Epidermal melanocyte (primary cell): ENCODE results near the gene EIF2AK2.
A peak's percentile ranks its signal among the peaks of the same experiment; 100 is the strongest.
"Not testable (repeated sequence)": the region's sequence is repeated elsewhere in the genome, so short reads cannot be mapped to it uniquely, and the experiment has no call there.

Source experiments
- DNase-seq: peaks from one replicate; pipeline ENCODE4 v3.0.0; 2011; ENCODE audit warnings: low spot score; ENCODE audit not compliant: insufficient read length

EIF2AK2 gene

DNA sequence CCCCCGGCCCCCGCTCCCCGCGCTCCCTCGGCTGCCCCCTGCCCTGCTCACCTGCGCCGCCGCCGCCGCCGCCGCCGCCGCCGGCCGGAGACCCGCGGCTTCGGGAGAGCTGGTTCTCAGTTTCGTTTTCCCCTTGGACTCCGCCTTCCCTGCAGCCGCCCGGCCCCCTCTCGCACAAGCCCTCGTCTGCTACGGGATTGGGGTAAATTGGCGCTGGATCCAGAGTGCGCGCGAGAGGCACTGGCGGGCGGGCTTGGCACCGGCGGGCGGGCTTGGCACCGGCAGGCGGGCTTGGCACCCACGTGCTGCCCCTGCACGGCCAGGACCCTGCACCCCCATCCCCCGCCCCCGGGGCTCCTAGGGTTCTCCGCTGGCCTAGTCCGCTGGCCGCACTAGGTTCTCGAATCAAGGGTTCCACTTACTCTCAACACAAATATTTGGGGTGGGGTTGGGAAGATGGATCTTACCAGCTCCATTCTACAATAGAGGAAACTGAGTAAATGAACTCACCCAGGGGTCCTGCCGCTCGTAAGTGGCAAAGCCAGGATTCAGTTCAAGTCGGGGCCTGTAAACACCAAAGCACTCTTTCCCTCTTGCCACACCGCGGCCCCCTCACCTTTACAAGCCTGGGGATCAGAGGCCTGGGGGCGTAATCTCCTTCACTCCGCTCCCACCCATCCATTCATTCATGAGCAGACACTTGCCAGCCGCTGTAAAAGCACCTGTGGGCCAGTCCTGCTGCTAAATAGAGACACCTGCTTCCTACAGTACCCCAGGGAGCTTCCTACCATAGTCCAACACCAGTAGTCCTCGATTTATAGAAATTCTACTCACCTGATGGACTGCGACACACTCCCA lies at the start of gene EIF2AK2:
TSS of gene EIF2AK2 (minus strand) at position 124 of the 858 bp plus-strand sequence. CDS start 9,174 bp downstream, outside the sequence.
- peak; percentile 95 for DNase-seq

DNA sequence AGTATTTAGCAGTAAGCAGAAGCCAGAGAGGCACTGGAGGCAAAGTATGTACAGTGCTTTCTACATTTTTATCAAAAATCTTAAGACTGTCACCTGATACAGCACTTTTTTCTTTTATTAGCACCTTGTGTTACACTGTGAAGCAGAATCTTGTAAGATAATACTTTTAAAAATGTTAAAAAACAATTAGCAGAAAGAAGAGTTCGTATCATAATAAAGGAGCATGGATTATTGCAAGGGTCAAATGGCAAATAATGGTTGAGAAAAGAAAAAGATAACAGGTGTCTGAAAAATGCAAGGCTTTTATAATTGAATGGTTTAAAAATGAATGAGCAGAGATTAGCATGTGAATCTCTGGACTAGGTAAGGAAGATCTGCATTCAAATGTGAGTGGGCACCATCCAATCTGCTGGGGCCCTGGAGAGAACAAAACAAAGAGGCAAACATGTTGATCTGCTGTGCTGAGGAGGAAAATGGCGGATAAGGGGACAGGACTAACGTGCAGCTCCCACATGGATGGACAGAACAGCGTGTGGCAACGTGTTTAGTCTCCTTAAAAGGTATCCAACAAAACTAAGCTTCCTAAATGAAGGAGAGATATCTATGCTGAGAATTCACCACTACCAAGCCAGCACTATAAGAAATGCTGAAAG lies 49.0 kb upstream of the EIF2AK2 start:
- no peak for DNase-seq

DNA sequence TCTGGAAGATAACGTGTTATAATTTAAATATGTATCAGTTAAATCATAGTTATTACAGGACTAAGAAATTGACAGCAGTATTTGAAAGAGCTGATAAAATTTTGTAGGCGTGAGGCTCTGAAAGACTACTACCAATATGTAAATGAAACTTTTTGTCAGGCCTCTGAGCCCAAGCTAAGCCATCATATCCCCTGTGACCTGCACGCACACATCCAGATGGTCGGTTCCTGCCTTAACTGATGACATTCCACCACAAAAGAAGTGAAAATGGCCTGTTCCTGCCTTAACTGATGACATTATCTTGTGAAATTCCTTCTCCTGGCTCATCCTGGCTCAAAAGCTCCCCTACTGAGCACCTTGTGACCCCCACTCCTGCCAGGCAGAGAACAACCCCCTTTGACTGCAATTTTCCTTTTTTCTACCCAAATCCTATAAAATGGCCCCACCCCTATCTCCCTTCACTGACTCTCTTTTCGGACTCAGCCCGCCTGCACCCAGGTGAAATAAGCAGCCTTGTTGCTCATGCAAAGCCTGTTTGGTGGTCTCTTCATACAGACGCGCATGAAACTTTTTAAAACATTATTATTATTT lies 48.4 kb upstream of the EIF2AK2 start:
- DNase-seq = not testable (repeated sequence)

DNA sequence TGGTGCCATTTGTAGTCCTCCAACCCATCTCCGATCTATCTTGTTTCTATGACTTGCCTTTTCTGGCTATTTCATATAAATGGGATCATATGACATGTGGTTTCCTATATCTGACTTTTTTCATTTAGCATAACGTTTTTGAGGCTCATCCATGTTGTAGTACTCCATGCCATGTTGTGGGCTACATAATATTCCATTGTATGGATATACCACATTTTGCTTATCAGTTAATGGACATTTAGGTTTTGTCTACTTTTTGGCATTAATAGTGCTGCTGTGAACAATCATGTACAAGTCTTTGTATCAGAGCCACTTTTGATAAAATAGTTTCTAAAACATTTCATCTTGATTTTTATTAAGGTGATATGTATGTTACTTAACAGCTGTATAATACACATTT lies 46.9 kb upstream of the EIF2AK2 start:
- no peak for DNase-seq

DNA sequence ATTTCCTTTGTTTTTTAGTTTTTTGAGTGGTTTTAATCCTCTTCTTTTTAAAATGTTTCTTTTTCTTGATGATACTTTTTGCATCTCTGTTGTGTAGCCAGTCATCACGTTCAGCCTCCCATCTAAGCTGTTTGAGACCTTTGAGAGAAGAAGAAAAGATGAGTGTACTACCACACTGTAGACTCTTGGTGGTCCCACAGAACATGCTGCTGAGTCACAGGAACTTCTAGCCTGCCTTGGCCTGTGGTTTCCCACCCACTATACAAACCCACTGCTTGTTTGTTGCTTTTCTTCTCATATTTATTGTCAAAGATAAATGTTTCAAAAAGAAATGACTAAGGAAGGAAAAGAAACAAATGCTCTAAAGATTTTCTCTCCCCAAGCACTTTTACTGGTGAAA lies 45.0 kb upstream of the EIF2AK2 start:
- DNase-seq = no peak

DNA sequence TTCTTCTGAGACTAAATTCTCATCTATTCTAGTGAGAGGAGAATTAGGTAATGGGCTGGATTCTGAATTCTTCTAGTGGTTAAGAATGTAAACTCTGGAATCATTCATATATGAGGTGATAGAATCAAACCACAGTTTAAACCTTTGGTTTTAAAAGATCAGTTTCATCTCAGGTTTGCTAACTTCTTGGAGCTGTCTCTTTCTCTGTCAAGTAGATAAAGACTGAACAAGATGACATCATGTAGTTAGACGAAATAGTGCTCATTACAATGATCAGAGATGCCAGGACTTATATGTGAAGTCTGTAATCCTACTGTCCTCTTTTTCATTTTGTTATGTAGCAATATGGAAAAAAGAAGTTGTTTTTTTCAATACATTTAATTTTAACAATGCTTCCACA lies 44.4 kb upstream of the EIF2AK2 start:
- no peak for DNase-seq

DNA sequence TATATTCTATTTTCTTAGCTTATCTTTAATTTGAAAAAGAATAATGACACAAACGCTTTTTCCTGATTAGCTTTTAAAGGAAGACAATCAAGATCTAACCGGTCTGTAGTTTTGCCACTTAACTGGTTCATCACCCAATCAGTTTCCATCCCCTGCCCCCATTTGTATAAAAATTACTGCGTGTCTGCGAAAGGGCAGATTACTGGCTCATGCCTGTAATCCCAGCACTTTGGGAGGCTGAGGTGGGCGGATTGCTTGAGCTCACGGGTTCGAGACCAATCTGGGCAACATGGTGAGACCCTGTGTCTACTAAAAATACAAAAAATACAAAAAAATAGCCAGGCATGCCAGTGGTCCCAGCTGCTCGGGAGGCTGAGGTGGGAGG lies 41.9 kb upstream of the EIF2AK2 start:
- no peak for DNase-seq

DNA sequence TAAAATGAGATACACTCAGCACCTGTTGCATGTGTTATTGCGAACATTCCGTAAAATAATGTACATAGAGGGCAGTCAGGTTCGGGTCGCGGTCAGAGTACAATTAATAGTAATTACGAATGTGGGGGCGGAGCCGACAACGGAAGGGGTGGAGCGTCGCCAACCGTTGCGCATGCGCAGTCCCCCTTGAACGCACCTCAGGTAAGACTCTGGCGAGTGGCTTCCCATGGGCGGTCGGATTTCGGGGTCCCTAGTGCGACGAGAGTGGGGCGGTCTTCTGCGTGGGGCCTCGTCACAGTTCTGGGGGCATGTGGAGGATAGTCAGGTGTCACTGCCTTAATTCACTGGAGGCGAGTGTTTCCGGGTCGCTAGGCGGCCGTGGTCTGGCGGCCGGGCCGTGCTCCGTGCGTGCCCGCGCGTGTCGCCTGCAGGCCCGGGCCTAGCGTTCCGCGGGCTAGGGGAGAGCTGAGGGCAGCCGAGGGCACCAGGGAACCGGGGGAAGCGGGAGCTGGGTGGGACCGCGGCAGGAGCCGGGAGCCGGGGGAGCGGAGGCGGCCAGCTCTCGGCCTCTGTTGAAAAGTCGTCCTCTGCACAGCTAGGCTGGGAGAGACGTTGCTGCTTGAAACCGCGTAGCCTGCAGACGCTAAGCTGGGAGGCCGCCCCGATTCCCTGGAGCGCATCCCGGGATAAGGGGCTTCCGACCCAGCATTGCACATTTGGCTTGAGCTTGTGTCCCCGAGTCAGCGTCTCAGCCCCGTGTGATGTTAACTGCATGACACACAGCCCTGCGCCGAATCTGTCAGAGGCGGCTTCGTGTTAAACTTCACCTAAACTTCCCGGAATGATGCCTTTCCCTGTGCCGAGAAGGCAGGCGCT lies 39.8 kb upstream of the EIF2AK2 start, which contains the start of gene CEBPZOS:
TSS of gene CEBPZOS (plus strand) at position 177 of the 876 bp plus-strand sequence. CDS start 3,209 bp downstream, outside the sequence.
- DNase-seq = peak; percentile 80

DNA sequence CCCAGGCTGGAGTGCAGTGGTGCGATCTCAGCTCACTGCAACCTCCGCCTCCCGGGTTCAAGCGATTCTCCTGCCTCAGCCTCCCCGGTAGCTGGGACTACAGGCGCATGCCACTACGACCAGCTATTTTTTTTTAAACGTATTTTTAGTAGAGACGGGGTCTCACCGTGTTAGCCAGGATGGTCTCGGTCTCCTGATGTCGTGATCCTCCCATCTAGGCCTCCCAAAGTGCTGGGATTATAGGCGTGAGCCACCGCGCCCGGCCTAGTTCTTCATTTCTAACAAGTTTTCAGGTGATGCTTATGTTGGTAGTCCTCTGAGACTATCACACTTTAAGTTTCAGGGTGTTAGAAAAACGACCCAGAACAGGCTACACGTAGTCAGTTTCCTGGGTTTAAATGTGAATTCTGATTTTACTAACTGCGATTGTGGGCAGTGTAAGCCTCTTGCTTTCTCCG lies 39.1 kb upstream of the EIF2AK2 start:
- not testable (repeated sequence) for DNase-seq

DNA sequence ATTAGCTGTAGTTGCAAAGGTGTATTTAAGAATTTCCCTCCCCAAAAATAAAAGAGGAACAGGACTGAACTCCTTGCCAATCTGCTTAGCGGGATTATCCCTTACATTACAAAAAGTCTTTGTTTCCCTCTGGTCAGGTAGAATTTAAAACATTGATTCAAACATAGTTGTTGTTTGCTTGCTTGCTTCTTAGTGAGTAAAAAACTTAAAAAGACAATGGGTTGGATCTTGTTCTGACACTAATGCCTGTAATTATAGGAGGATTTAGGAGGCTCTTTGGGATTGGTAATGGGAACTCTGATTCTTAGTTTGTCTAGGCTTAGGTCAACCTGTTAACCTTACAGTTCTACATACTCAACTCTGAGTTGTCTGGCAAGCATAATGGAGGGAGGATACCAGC lies 35.8 kb upstream of the EIF2AK2 start:
- no peak for DNase-seq

DNA sequence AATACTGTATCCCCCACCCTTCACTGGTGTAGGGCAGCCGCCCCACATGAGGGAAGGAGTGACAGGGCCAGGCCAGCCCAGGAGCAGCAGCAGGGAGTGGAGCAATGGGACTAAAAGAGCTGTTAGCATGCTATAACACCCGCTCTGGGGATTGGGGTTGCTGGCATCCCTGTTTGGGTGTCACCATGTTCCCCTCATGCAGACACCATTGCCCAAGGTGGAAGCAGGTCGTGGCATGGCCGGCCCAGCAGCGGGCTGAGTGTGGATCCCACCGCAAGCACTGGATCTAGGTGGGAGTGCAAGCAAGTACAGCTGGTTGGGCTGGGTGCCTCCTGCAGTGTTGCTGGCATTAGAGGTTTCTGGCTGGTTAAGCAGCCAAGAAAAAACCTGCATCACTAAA lies 35.0 kb upstream of the EIF2AK2 start:
- no peak for DNase-seq

DNA sequence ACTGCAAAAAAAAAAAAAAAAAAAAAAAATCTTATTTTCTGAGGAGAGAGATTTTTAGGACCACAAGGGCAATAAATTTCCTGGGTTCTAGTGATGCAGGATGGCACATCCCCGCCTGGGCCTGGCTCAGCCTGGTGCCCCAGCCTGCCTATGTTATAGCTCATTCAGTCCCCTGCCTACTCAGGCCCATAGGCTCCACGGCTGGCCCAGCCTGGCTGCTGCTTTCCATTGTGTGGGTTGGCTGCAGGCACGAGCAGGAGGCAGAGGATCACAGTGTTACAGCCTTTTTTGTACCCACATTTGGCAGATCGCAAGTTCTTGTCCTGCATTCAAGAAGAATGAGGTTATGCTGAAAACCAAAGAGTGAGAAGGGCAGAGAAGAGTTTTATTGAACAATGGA lies 34.5 kb upstream of the EIF2AK2 start:
- DNase-seq = no peak

DNA sequence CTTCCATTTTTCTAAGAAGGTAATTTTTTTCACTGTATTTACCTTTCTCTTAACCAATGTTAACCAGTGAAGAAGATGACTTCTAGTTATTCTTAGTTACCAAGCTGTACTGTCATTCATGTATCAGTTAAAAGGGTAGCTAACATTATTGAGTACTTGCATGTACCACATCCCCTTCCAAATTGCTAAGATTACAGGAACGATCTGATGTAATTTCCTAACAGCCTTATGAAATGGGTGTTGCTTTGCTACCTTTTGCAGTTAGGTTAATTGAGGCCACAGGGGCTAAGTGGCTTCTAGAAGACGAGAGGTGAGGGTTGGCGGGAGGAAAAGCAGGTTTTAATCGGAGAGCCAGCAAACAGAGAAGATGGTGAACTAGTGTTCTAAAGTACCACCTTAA lies 33.5 kb upstream of the EIF2AK2 start:
- DNase-seq = no peak

DNA sequence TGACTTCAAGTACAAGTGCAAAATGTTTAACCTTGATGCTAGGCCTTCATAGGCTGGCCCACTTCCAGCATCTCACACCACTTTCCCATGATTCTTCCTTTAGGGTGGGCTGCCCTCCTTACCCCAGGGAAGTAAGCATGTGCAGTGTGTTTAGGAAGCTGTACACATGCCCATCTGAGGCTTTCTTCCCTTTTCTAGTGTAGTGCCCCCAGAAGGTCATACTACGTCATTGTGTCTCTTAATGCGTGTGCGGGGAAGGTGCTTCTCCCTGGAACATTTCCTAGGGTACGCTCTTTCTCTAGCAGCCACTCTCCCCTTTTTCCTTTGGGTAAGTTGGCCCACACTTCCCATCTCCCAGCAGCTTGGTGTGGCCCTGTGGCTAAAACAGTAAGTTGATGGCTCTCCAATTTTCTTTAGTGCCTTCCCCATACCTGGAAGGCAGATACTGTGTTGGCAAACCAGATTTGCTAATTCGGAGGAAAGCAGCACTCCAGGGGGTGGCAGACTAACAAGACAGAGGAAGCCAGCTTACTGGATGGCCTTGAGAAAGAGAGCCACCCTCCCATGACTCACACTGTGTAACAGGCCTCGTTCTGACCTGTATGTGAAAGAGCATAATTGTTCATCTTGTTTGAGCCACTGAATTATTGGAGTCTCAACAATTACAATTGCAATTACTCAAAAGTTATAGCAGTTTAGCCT lies 32.8 kb upstream of the EIF2AK2 start:
- no peak for DNase-seq

DNA sequence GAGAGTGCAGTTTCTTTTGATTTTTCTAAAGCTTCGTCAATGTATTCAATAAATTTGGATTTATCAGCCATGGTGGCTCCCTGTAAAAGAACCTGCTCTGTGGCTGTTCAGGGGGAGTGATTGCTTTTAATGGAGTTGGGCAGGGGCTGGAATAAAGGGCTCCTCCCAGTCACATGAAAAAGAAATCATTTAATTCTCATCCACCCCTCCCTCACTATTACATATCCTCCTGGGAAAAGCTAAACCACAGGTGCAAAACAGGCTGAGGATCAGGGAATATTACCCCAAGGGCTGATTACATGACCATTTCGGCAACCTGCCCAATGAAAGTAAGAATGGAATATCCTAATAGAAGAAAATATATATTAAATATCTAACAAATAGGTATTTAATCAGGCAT lies 31.8 kb upstream of the EIF2AK2 start, which contains the start of gene SULT6B1:
TSS of gene SULT6B1 (minus strand) at position 101 of the 400 bp plus-strand sequence. CDS start at position 71, 30 bp downstream.
- DNase-seq = no peak

DNA sequence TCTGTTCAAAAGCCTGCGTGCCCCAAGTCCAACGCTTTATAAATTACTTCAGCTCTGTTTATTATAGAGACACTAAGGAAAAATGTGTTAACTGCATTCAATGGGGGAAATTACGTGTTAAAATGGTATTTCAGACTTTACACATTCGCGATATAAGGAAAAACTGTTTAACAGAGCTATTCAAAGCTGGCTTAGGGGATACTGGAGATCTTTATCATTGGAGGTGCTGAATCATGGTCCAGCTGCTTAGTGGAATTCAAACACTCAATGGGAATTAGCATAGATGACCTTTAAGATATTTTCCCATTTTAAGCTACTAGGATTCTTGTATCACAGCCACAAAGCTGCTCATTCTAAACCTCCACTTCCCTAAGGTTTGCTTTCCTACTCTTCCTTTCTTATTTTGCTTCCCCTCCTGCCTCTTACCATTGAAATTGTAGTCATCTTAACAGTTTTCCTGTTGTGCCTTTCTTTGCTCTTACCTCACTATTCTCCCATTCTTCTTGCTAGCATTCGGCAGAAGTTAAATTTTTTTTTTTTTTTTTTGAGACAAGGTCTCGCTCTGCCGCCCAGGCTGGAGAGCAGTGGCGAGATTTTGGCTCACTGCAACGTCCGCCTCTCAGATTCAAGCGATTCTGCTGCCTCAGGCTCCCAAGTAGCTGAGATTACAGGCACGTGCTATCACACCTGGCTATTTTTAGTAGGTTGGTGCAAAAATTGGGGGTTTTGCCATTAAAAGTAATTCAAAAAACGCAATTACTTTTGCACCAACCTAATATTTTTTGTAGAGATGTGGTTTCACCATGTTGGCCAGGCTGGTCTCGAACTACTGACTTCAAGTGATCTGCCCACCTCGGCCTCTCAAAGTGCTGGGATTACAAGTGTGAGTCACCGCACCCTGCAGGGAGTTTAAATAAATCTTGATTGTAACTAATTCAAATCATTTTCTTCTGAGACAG lies 25.2 kb upstream of the EIF2AK2 start:
- DNase-seq = no peak

DNA sequence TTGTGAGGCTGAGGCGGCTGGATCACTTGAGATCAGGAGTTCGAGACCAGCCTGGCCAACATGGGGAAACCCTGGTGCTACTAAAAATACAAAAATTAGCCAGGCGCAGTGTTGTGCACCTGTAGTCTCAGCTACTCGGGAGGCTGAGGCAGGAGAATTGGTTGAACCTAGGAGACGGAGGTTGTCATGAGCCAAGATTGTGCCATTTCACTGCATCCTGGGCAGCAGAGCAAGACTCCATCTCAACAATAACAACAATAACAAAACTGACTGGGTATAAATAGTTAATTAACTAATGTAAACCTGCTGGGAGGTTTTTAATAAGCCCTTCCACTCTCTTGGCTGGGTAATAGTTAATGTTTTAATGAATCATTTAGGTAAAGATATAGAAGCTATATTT lies 23.9 kb upstream of the EIF2AK2 start:
- no peak for DNase-seq

DNA sequence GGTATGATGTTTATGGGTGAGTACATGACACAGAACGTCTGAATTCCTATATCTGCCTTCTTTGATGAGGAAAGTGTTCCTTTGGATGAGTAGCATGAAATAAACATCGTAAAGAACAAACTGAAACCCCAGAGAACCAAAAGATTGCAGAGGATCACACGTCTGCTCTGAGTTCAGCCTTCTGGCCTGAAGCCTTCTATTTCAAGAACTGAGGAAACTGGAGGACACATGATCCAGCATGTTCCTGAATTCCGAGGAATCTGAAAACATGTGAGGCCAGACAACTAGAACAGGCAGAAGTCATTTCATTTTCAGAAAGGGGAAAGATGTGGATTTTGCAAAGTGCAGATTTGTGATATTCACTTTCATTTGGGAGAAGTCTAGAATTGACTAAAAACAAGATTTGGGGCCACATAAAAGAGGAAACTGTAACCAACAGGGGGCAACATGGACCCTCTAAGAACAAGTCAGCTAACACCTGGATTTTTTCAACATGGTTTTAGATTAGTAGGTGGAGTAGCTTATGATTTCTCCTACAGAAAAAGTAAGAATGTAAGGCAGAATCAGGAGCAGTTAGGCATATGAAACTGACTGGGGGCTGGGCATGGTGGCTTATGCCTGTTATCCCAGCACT lies 23.3 kb upstream of the EIF2AK2 start:
- no peak for DNase-seq

DNA sequence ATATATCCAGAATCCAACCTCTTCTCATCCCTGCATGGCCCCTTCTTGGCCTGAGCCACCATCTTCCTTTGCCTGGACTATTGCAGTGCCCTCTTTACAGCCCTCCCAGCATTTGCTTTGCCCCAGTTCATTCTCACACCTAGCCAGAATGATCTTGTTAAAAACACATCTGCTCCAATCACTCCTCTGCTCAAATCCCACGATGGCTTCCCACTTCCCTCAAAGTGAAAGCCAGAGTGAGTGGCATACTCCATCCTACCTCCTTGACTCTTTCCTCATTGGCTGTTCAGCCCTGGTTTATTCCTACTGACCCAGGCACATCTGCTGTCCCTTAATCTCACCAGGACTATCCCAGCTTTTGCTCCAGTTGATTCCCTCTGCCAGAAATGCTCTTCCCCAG lies 17.0 kb upstream of the EIF2AK2 start:
- DNase-seq = no peak
